Loucy (cell line): Measurements from ENCODE around the gene NEBL.
A peak's percentile ranks its signal among the peaks of the same experiment; 100 is the strongest.

Experiments used
- H2AFZ ChIP-seq: fragments of 200-600 bp; sonication (generic); 2 replicates; pipeline ENCODE4 v1.6.0; 2016; ENCODE audit warnings: antibody characterized with exemption, mild to moderate bottlenecking, low read length, moderate library complexity
- H3F3A ChIP-seq: fragments of 200-600 bp; 2 replicates; pipeline ENCODE4 v1.6.0; 2016; ENCODE audit warnings: antibody characterized with exemption, low read depth, mild to moderate bottlenecking
- H3K27me3 ChIP-seq: fragments of 200-600 bp; sonication (generic); 2 replicates; pipeline ENCODE4 v1.6.1; 2014; ENCODE audit warnings: low read length, mild to moderate bottlenecking; ENCODE audit not compliant: insufficient read depth, poor library complexity, severe bottlenecking
- H3K36me3 ChIP-seq: fragments of 200-600 bp; sonication (generic); 2 replicates; pipeline ENCODE4 v1.6.1; 2016; ENCODE audit warnings: low read length; ENCODE audit not compliant: insufficient read depth
- H3K4me1 ChIP-seq: fragments of 200-600 bp; sonication (generic); 2 replicates; pipeline ENCODE4 v1.5.1; 2014; ENCODE audit warnings: low read length, mild to moderate bottlenecking; ENCODE audit not compliant: insufficient read depth, poor library complexity, severe bottlenecking
- H3K4me2 ChIP-seq: fragments of 200-600 bp; sonication (generic); 2 replicates; pipeline ENCODE4 v1.6.0; 2014; ENCODE audit warnings: antibody characterized with exemption, low read length, low read depth, mild to moderate bottlenecking; ENCODE audit not compliant: poor library complexity, severe bottlenecking
- H3K4me3 ChIP-seq: fragments of 200-600 bp; sonication (generic); 2 replicates; pipeline ENCODE4 v1.5.1; 2014; ENCODE audit warnings: low read length, mild to moderate bottlenecking, mixed read lengths; ENCODE audit not compliant: poor library complexity, severe bottlenecking
- H3K79me2 ChIP-seq: fragments of 200-600 bp; sonication (generic); 2 replicates; pipeline ENCODE4 v1.6.1; 2014; ENCODE audit warnings: low read length; ENCODE audit not compliant: insufficient read depth
- H3K9ac ChIP-seq: fragments of 200-600 bp; sonication (generic); 2 replicates; pipeline ENCODE4 v1.6.0; 2014; ENCODE audit warnings: mild to moderate bottlenecking, low read depth, low read length, moderate library complexity; ENCODE audit not compliant: poor library complexity, severe bottlenecking
- H3K9me2 ChIP-seq: fragments of 200-600 bp; sonication (generic); replicated peaks from 2 replicates; pipeline ENCODE4 v1.6.1; 2016; ENCODE audit warnings: low read depth, low read length, mixed read lengths
- H3K9me3 ChIP-seq: fragments of 200-600 bp; sonication (generic); 2 replicates; pipeline ENCODE4 v1.6.1; 2014; ENCODE audit warnings: mild to moderate bottlenecking, antibody characterized with exemption, low read length, low read depth; ENCODE audit not compliant: insufficient read depth
- H4K20me1 ChIP-seq: fragments of 200-600 bp; sonication (generic); 2 replicates; pipeline ENCODE4 v1.6.0; 2014; ENCODE audit warnings: antibody characterized with exemption, low read length, mild to moderate bottlenecking; ENCODE audit not compliant: insufficient read depth, poor library complexity, severe bottlenecking
- CTCF ChIP-seq: fragments of 200-600 bp; sonication (generic); conservative IDR thresholded peaks from 2 replicates; pipeline ENCODE4 v1.5.1; 2014; ENCODE audit warnings: mild to moderate bottlenecking, antibody characterized with exemption, low read length
- EZH2phosphoT487 ChIP-seq: fragments of 200-600 bp; IDR thresholded peaks from 2 replicates; pipeline ENCODE4 v1.6.1; 2018; ENCODE audit warnings: antibody characterized with exemption, mild to moderate bottlenecking, moderate library complexity, borderline replicate concordance

Gene NEBL

DNA sequence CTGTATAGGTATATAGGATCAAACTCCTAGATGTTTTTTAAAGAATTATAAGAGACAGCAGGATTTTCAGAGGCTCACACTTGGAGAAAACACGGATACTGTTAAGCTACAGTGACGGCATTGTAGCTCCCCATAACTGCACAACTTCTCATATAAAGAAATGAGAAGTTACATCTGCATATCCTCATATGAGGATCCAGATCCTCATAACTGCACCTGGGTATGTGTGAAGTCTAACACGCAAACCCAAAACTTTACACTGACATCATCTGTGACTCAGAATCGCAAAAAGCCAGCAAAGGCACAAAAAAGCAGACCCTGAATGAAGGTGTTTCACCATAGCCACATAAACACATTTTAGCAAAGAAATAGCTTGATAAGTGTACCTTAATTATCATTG is 34.1 kb downstream of the NEBL start:
- TF ChIP-seq EZH2phosphoT487 (no peak), CTCF (no peak)
- H3K36me3 ChIP-seq = no peaks in the 10 kb centered on the region

GRCh38 chr10:20858292-20859124 is 38.6 kb downstream of the NEBL start:
- Histone ChIP-seq H2AFZ (no peak overlapping the region), H3K4me3 (no peak overlapping the region), H3K4me1 (no peaks in the 10 kb centered on the region), H3K9me3 (no peaks in the 10 kb centered on the region), H3K79me2 (no peaks in the 10 kb centered on the region), H3K36me3 (no peaks in the 10 kb centered on the region), H3F3A (no peaks in the 10 kb centered on the region), H3K9ac (no peak overlapping the region), H4K20me1 (no peaks in the 10 kb centered on the region), H3K4me2 (no peak overlapping the region), H3K27me3 (no peaks in the 10 kb centered on the region), H3K9me2 (no peaks in the 10 kb centered on the region)
- no peak for TF ChIP-seq EZH2phosphoT487
- peak; percentile 71 for TF ChIP-seq CTCF

More for the DNA sequence above, 34.1 kb downstream of the NEBL start:
- Histone ChIP-seq H3K9me3 (no peaks in the 10 kb centered on the region), H2AFZ (no peak overlapping the region), H3K79me2 (no peaks in the 10 kb centered on the region), H3K4me1 (no peaks in the 10 kb centered on the region), H3K9me2 (no peaks in the 10 kb centered on the region), H3K4me2 (no peak overlapping the region), H3K9ac (no peak overlapping the region), H3K4me3 (no peak overlapping the region), H3F3A (no peaks in the 10 kb centered on the region), H4K20me1 (no peaks in the 10 kb centered on the region), H3K27me3 (no peaks in the 10 kb centered on the region)

DNA sequence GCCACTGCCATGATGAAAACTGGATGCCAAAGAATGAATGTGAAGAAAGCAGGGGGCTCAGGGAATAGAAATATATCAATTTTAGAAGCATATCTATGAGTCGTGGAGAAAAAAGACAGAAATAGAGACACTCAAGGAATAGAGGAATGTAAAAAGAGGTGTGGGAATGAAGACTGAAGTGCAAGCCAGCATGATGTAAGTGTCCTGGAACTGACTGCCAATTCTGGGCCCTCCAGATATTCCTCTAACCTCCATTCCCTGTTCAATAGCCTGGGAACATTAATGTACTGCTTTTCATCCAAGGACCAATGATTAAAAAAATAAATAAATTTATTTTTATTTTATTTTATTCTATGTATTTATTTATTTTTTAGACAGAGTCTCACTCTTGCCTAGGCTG is 40.6 kb downstream of the NEBL start:
- Histone ChIP-seq H3K4me3 (no peak overlapping the region), H3K9me3 (no peaks in the 10 kb centered on the region), H2AFZ (no peak overlapping the region), H3K9ac (no peak overlapping the region), H3K36me3 (no peaks in the 10 kb centered on the region), H3K4me2 (no peak overlapping the region), H3K27me3 (no peaks in the 10 kb centered on the region), H3K79me2 (no peaks in the 10 kb centered on the region), H4K20me1 (no peaks in the 10 kb centered on the region), H3K4me1 (no peaks in the 10 kb centered on the region), H3F3A (no peaks in the 10 kb centered on the region), H3K9me2 (no peaks in the 10 kb centered on the region)
- TF ChIP-seq CTCF = no peak
- no peak for TF ChIP-seq EZH2phosphoT487
